ENCODE measurements around the gene F7.
"Not testable (repeated sequence)": the region's sequence is repeated elsewhere in the genome, so short reads cannot be mapped to it uniquely, and the experiment has no call there.

The F7 gene

GRCh38 chr13:113073942-113074341, 31.6 kb upstream of the F7 start:
- no peak for DNase-seq

- DNase-seq = no peak
Measured at GRCh38 chr13:113074401-113074800, 31.2 kb upstream of the F7 start.

GRCh38 chr13:113074876-113075275, 30.7 kb upstream of the F7 start:
- no peak for DNase-seq

- DNase-seq = no peak
Measured at GRCh38 chr13:113075711-113076110, 29.9 kb upstream of the F7 start.

- no peak for DNase-seq
Measured at GRCh38 chr13:113076681-113077401, 28.8 kb upstream of the F7 start.

- no peak for DNase-seq
Measured at GRCh38 chr13:113077566-113077952, 28.0 kb upstream of the F7 start.

GRCh38 chr13:113077953-113078901, 27.4 kb upstream of the F7 start:
- no peak for DNase-seq

GRCh38 chr13:113078902-113079780, 26.4 kb upstream of the F7 start:
- DNase-seq = no peak

GRCh38 chr13:113079781-113080080, 25.9 kb upstream of the F7 start:
- DNase-seq = not testable (repeated sequence)

- DNase-seq = no peak
Measured at GRCh38 chr13:113080361-113080831, 25.2 kb upstream of the F7 start.

- no peak for DNase-seq
Measured at GRCh38 chr13:113080901-113081521, 24.6 kb upstream of the F7 start.

GRCh38 chr13:113082198-113083021, 23.2 kb upstream of the F7 start:
- DNase-seq = no peak

- DNase-seq = no peak
Measured at GRCh38 chr13:113083022-113083373, 22.6 kb upstream of the F7 start.

- no peak for DNase-seq
Measured at GRCh38 chr13:113083402-113084061, 22.1 kb upstream of the F7 start.

GRCh38 chr13:113084094-113084942, 21.3 kb upstream of the F7 start:
- DNase-seq = no peak

- no peak for DNase-seq
Measured at GRCh38 chr13:113084943-113085540, 20.5 kb upstream of the F7 start.

- DNase-seq = no peak
Measured at GRCh38 chr13:113086031-113086750, 19.4 kb upstream of the F7 start.

- DNase-seq = no peak
Measured at GRCh38 chr13:113086991-113087922, 18.3 kb upstream of the F7 start.

Data from CD4-positive, alpha-beta T cell treated with Interleukin-4 for 1 hour (primary cell).